GM20000 (cell line): Measurements from ENCODE around the gene INPP5F.
"Not testable (repeated sequence)": the region's sequence is repeated elsewhere in the genome, so short reads cannot be mapped to it uniquely, and the experiment has no call there.

Experiments
- DNase-seq: peaks from one replicate; pipeline ENCODE4 v3.0.0; 2012; ENCODE audit warnings: low spot score
- CTCF ChIP-seq: IDR thresholded peaks from 2 replicates; pipeline ENCODE4 v1.5.1; 2012; ENCODE audit warnings: mild to moderate bottlenecking, control low read depth; ENCODE audit errors: extremely low read depth, missing control alignments

Gene INPP5F

DNA sequence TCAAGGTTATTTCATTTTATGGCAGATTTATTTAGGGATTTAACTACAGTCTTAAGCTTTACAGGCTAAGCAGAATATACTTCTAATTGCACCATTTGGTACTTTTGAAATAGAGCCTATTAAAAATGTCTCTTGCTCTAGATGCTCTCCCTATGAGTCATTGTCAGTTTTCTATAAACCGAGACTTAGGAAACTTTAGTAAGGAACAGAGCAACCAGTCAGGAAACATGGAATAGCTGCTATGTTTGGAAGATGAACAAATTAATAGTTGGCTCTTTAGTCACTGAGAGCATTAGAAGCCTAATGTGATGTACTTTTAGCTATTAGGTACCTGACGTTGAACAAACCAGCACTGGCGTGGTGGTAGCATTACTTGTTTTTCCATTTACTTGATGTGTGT lies 35.3 kb downstream of the INPP5F start:
- DNase-seq = no peak
- no peak for TF ChIP-seq CTCF

DNA sequence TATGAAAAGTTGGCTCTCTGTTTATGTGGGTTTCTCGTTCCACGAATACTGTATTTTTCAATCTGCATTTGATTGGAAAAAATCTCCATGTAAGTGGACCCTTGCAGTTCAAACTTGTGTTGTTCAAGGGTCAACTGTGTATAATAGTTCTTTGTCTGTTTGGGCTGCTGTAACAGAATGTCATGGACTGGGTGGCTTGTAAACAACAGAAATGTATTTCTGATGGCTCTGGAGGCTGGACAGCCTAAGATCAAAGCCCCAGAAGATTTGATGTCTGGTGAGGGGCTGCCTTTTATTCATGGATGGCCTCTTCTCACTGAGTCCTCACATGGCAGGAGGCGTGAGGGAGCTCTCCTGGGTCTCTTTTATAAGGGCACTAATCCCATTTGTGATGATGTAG lies 36.2 kb downstream of the INPP5F start:
- no peak for TF ChIP-seq CTCF

GRCh38 chr10:119762805-119763798 lies 37.3 kb downstream of the INPP5F start:
- no peak for DNase-seq
- no peak for TF ChIP-seq CTCF

More for the DNA sequence above, 36.2 kb downstream of the INPP5F start:
- DNase-seq = no peak

- no peak for DNase-seq
- TF ChIP-seq CTCF = no peak
These were observed 42.7 kb downstream of the INPP5F start for GRCh38 chr10:119768455-119769094.

DNA sequence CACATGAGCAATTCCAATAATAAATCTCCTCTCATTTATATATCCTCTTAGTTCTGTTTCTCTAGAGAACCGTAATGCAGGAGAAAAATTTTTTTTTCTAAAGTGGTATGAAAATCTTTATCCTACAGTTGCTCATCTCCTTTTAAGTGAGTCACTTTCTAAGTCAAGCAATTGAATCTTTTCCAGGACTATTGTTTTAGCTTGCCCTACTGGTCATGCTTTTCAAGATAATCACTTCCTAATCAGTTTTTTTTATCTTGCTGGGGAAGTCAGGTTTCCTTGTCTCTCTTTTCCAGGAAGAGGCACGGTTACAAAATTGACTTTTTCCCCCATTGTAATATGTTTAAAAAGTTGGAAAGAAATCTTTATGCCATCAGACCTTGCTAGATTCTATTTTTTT lies 44.0 kb downstream of the INPP5F start:
- no peak for TF ChIP-seq CTCF
- DNase-seq = no peak

- no peak for TF ChIP-seq CTCF
- DNase-seq = no peak
These were observed 45.1 kb downstream of the INPP5F start for GRCh38 chr10:119770928-119771327.

GRCh38 chr10:119772334-119772733 lies 46.5 kb downstream of the INPP5F start:
- no peak for TF ChIP-seq CTCF
- no peak for DNase-seq

DNA sequence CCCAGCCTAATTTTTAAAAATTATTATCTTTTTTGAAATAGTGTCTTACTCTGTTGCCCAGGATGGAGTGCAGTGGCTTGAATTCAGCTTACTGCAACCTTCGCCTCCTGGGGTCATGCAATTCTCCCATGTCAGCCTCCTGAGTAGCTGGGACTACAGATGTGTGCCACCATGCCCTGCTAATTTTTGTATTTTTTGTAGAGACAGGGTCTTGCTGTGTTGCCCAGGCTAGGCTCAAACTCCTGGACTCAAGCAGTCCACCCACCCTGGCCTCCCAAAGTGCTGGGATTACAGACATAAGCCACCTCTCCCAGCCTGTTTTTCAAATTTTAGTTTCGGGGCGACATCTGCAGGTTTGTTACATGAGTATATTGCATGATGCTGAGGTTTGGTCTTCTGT lies 47.2 kb downstream of the INPP5F start:
- not testable (repeated sequence) for DNase-seq
